Measurements from ENCODE around the gene PRDM16.

GRCh38 chr1:3155926-3156220, 86.9 kb downstream of the PRDM16 start:
- TF ChIP-seq GLIS3 (CRISPR knock-in tag; IDR thresholded peaks at IDR 0.05) (no peak), CSDC2 (CRISPR knock-in tag; IDR thresholded peaks at IDR 0.05) (no peak), PATZ1 (CRISPR knock-in tag; IDR thresholded peaks at IDR 0.05; ENCODE audit: borderline replicate concordance) (no peak), PPARA (CRISPR knock-in tag; IDR thresholded peaks at IDR 0.05; ENCODE audit: borderline replicate concordance) (no peak)
- TF ChIP-seq, protein P1, sequence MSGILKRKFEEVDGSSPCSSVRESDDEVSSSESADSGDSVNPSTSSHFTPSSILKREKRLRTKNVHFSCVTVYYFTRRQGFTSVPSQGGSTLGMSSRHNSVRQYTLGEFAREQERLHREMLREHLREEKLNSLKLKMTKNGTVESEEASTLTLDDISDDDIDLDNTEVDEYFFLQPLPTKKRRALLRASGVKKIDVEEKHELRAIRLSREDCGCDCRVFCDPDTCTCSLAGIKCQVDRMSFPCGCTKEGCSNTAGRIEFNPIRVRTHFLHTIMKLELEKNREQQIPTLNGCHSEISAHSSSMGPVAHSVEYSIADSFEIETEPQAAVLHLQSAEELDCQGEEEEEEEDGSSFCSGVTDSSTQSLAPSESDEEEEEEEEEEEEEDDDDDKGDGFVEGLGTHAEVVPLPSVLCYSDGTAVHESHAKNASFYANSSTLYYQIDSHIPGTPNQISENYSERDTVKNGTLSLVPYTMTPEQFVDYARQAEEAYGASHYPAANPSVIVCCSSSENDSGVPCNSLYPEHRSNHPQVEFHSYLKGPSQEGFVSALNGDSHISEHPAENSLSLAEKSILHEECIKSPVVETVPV (CRISPR knock-in tag; IDR thresholded peaks at IDR 0.05), result no peak
